ENCODE data around the gene ENGASE.
"Not testable (repeated sequence)": the region's sequence is repeated elsewhere in the genome, so short reads cannot be mapped to it uniquely, and the experiment has no call there.

Gene ENGASE, protein sequence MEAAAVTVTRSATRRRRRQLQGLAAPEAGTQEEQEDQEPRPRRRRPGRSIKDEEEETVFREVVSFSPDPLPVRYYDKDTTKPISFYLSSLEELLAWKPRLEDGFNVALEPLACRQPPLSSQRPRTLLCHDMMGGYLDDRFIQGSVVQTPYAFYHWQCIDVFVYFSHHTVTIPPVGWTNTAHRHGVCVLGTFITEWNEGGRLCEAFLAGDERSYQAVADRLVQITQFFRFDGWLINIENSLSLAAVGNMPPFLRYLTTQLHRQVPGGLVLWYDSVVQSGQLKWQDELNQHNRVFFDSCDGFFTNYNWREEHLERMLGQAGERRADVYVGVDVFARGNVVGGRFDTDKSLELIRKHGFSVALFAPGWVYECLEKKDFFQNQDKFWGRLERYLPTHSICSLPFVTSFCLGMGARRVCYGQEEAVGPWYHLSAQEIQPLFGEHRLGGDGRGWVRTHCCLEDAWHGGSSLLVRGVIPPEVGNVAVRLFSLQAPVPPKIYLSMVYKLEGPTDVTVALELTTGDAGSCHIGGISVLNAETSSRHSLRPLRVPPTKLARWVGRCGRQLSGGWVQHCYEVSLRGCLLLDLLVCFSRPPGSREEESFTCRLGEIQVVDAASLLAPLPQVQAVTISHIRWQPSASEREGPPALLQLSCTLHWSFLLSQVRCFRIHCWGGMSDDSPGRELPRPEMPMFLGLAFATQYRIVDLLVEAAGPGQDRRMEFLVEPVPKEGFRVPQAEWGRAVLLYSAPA

DNA sequence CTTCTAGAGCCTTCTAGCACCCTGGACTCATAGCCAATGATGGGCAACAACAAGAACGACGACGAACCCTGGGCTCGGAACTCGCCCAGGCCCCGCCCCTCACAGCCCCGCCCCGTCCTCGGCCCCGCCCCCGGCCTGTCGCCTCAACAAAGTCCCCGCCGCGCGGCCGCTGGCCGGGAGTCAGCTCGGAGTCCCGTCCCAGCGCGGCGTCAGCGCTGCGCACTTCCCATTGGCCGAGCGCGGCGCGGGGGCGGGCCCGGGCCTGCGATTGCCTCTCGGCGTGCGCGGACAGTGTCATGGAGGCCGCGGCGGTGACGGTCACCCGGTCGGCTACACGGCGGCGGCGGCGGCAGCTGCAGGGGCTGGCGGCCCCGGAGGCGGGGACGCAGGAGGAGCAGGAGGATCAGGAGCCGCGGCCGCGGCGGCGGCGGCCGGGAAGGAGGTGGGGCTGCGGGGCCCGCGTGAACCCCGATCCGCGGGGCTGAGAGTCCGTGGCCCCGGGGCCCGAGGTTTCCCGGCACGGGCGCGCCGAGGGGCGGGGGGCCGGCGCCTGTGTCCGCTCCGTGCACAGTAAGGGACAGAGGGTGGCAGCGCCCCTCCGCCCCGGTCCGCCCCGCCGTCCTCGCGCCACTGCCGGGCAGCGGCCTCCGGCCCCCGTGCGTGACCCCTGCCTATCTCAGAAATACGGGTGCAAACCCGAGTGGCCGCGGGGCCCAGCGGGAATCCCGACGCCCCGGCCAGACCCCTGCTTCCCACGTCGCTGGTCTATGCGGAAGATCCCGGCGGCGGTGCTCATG lies at the start of gene ENGASE:
Gene ENGASE (plus strand): TSS at position 176 of the 797 bp plus-strand sequence. CDS start 121 bp downstream, at position 297.
- peak; percentile 89 to 92 for DNase-seq

DNA sequence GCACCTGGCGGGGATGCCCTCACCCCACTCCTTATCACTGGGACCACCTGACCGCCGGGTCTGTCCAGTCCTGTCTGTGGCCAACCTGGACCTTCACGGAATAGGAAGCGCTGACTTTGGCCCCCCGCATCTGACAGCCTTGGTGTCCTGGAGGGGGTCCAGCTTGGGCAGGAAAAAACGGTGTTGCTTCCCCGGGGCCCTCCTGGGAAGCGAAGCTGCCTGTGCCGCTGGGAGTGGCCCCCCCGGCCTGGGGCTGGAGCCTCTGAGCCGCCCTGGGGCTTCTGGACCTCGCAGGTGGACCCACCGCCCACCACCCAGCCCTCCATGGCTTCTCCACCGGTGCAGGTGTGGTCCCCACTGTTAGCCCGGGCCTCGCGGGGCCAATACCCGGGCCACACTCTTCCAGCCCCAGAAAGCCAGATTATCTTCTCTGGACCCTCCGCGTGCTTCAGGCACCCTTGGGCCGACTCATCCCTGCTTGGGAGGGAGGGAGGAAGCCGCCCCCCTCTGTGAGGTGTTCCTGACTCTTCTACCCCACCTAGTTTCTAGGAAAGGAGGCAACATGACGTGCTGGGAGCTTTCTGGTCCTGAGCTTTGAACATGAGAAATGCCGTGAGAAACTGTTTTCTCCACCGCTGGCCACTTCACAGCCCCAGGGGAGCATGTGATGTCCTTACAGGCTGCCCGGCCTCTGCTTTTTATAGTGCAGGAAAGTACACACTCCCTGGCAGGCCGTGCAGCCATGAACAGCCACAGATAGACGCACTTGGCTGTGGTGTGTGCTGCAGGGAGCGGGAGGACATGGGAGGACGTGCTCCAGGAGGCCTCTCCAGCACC lies 49.5 kb upstream of the ENGASE start:
- DNase-seq: no peak

DNA sequence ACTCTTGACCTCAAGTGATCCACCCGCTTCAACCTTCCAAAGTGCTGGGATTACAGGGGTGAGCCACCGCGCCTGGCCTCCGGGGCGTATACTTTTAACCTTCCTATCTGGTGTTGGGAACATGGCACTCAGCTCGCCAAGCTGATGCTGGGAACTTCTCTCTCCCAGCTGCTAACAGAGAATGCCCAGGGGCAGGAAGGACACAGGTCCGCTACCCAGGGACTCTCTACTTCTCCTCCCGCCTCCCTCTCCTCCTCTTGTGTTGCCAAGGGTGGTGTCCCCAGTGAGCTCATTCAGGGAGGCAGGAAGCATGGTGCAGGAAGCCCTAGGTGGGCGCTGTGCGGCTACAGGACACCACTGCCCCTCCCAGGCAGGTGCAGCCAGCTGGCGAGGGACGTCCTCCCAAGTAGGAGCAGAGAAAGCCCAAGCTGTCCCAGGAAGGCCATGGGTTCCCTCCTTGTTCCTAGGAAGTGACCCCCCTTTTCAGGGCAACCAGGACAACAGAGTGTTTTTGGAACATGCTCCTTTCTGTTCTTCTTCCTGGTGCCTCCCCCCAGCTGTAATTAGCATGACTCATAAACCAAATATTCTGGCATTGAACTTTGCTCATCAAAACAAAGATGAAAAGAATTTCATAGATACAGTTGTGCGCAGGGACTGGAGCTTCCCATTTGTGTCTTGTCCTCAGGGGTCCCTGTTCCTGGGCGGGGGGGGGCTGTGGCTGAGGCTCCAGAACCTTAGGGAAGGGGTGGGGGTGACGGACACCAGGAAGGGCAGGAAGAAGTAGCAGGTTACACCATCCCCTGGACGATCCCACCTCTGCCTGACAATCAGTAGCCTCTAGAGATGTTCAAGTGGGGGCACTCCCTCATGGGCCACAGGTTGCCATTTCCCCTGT lies 48.0 kb upstream of the ENGASE start:
- DNase-seq: no peak

DNA sequence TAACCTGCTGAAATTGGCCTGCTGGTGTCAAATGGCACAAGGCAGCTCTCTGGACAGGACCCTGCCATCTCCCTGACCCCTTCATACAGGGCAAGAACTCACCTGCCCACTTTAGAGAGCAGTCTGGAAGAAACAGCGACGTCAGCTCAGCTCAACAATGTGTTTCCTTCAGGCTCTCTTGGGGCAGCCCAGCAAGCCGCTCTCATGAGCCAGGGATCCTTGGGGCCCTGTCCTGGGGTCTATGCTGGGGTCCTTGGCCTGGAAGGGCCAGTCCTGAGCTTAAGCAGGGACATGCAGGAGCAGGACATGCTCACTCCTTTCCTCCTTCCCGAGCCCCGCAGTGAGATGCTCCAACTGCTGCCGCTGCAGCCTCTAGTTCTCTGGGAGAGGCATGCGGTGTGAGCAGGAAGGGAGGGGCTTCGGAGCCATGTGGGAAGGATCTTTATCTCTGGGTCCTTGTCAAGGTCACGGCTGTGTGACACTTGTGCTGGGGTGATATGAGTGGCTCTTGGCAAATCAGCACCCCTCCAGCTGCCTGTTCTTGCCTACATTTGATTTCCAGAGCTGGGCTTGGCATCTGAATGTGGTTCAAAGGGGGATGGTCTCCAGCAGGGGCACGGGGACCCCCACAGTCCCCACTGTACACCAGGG lies 47.2 kb upstream of the ENGASE start:
- no peak for DNase-seq

DNA sequence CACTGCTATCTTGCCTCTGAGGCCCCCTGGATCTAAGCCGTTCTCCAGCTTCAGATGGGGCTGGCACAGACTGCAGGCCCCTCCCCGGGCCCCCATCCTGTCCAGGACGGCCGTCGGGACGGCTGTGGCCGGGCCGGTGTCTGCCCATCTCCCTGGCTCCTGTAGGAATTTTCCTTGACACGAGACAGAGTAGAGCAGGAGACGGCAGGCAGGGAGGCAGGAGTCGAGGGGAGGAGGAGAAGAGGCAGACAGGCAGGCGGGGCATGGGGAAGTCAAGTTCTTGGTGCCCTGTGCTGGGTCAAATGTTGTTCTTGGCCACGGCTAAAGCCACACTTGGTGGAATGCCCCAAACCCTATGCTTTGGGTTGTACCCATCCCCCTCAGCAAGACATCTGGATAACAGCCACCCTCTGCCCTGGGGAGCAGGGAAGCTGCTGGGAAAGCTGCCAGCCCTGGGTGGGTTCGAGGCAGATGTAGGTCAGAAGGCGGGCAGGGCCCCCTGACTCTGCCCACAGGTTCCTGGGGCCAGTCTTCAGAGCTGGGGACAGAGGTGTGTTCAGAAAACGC lies 46.6 kb upstream of the ENGASE start:
- no peak for DNase-seq

DNA sequence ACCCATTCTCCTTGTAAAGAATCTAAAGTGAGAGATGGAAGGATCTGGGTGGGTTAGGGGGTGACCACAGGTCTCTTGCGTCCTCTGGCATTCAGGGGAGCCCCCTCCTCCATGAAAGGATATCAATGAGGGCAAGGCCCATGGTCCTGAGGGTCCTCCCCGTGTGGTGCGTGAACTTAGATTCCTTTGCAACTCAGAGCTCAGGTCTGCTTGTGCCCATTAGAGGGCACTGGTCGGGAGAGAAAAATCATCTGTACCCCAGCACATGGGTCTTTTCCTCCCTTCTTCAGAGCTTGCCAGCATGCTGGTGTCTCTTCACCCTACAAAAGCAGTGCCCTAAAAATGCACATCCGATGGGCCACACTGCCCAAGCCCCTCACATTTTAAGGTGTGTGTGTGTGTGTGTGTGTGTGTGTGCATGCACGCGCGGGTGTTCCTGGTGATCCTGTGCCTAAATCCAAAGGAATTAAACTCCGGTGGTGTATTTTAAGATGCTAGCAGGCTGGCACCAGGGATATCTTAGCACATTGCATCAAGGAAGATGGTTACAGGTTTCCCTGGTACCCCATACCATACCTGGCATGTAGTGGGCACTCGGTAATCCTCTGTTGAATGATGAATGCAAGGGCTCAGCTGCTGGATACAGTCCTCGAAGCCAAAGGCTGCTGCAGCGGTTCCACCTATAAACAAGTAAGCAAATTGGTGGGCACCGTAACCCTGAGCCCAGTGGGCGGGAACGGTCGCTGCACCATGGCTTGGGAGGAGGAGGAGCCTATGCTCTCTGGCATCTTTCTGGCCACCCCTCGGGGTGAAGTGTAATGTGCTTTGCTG lies 45.9 kb upstream of the ENGASE start:
- no peak for DNase-seq

DNA sequence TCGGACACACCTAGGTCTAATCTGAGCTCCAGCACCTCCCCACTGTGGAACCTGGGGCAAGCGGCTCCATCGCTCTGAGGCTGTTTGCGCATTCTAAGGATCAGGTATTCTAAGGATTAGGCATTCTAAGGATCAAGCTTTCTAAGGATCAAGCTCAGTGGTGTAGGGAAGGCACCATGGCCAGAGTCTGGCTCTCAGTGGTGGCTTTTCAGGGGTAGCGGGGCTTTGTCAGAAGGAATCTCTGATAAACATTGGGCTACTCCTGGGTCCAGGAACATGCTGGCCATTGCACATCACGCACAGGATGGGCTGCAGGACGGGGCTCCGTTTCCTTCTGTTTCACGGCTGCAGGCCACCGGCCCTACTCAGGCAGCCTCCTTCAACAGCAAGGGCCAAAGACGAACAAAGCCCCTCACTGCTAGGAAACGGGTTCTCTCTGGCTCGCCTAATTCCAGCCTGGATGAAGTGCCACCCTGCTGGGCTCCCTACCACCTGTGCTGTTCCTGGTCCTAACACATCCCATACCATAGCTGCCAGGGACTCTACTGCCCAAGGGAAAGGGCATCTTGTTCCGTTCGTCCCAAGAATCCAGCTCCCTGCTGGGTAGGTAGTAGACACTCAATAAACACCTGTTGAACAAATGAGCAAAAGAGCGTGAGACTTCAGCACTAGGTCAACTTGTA lies 45.2 kb upstream of the ENGASE start:
- no peak for DNase-seq

DNA sequence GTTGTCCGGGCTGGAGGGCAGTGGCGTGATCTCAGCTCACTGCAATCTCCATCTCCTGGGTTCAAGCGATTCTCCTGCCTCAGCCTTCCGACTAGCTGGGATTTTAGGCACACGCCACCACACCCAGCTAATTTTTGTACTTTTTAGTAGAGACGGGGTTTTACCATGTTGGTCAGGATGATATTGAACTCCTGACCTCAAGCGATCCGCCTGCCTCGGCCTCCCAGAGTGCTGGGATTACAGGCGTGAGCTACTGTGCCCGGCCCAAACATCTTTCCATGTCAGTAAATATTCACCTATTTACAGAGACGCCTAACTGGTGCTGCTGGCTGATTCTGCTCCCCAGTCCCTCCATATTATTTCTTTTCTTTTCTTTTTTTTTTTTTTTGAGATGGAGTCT lies 44.0 kb upstream of the ENGASE start:
- not testable (repeated sequence) for DNase-seq

DNA sequence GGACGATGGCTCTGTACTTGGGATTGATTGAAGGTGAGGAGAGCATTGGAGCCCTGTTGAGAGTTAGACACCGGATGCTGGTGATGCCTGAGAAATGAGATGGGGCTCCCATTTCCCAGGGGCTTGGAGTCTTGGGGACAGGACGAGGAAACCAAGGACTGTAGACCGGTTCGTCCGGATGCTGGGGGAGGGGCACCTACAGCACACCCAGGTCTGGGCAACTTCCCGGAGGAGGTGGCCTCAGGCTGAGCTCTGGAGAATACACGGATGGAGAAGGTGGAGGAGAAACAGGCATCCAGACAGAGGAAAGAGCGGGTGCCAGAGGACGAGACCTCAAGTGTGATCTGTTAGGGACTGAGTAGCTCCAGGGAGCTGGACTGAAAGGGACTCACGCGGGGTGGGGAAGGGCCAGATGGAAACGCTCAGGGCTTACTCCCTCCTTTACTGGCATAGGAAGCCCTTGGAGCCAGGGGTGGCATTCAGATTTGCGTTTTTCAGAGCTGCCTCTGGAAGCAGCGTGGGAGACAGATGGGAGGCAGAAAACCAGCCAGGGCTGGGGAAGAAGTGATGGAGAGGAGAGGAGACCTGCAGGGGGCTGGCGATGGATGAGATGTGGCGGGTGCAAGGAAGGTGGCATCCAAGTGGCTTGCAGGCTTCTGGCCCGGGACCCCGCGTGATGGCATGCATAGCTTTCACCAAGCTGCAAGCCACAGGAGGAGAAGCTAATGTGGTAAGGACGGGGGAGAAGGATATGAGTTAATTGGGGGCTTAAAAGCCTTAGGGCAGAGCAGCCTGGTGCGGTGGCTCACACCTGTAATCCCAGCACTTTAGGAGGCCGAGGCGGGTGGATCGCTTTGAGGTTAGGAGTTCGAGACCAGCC lies 42.4 kb upstream of the ENGASE start:
- DNase-seq: no peak

DNA sequence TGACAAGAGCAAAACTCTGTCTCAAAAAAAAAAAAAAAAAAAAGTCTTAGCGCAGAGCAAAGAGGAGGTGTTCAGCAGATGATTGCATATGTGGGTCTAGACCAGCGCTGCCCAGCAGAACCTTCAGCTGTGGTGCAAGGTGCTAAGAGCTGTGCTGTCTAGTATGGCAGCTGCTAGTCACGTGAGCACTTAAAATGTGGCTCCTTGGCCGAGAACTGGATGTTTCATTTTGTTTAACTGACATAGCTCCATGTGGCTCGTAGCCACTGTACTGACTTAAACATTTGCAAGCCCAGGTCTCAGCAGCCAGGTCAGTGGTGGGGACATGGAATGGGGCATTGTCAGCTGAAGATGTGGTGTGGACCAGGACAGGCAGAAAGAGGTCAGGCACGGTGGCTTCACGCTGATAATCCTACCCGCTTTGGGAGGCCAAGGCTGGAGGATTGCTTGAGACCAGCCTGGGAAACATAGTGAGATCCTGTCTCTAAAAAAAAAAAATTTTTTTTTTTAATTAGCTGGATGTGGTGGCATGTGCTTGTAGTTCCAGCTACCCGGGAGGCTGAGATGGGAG lies 41.5 kb upstream of the ENGASE start:
- DNase-seq: no peak

DNA sequence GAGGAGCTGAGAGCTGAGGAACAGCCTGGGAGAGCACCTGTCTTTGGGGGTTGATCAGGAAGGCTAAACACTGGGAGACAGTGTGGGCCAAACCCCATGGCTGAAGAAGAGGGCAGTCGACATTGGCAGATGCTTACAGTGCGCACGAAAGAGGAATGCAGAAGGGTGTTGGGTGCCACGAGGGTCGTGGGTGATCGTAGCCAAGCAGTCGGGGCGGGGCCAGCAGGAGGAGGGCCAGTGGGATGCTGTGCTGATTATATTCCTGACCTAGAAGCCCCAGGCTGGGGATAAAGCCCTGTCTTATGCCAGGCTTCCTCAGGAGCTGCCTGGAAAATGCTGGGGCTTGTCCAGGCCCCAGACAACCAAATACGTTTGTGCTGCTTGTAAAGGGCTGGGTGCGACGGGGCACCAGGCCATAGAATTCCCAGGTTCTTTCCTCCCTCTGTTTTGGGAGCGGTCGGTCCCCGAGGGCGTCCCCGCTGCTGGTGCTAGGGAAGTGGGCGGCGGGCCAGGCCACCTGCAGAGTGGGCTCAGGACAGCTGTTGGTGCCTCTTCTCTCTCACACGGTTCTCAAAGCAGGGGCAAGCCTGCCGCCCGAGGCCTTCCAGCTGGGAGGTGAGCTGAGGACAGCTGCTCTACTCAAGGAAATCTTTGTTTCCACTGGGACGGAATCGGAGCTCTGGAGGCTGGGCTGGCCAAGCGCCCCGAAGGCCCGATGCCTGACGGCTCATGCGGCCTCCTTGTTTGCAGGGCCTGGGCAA lies 40.7 kb upstream of the ENGASE start:
- no peak for DNase-seq

DNA sequence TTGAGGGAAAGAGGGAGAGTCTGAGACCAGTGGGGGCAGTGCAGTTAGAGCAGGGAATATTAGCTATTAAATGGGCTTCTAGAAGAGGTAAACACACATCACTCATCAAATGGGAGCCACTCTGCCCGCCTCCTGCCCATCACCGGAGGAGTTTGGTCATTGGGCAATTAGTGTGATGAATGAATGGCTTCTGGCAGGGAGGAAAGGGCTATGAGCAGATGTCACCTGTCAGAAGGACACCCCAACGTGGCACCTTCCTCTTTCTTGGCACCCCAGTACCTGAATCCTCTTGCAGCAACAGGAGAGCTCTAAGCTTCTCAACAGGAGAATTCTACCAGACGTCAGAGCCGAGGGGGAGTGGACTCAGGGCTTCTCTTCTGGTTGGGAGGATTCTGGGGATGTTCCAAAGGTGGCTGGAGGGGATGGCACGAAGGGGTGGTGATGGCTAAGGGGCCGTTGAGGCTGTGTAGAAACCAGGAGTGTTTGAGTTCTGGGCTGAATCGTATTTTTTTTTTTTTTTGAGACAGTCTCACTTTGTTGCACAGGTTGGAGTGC lies 39.6 kb upstream of the ENGASE start:
- no peak for DNase-seq

DNA sequence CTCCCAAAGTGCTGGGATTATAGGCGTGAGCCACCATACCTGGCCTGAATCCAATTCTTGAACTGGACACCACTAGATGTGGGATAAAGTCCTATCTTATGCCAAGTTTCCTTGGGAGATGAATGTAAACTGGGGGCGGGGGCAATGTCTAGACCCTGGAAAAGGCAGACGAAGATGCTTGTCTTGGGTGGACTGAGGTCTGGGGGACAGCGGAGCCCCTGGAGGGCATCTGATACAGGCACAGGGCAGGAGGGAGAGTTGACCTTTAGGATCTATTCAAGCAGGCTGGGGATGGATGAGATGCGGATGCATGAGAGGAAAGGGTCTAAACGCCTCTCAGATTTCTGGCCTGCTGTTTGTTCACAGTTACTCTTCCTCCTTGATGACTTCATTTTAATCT lies 38.9 kb upstream of the ENGASE start:
- no peak for DNase-seq

DNA sequence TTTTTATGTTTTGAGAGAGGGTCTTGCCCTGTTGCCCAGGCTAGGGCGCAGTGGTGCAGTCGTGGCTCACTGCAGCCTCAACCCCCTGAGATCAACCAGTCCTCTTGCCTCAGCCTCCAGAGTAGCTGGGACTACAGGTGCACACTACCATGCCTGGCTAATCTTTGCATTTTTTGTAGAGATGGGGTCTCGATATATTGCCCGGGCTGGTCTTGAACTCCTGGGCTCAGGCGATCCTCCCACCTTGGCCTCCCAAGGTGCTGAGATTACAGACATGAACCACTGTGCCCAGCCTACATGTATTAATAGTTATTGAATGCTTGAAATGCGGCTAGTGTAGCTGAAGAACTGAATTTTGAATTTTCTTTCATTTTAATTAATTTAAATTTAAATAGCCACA lies 38.4 kb upstream of the ENGASE start:
- DNase-seq: no peak

DNA sequence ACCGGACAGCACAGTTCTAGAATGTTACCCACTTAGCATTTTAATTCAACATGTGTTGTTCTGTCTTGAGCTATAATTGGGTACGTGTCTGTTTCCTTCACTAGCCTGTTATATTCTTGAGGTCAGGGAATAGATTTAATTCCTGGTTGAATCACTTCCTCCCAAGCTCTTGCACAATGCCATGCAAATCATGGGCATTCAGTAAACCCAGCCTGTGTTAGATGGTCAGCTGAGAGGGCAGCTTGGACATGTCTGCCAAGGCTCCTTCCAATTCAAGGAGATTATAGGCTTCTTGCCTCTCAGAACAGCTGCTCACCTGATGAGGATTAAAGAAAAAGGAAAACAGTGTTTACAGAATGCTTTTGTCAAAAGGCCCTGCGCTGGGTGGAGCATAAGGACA lies 38.0 kb upstream of the ENGASE start:
- DNase-seq: no peak

DNA sequence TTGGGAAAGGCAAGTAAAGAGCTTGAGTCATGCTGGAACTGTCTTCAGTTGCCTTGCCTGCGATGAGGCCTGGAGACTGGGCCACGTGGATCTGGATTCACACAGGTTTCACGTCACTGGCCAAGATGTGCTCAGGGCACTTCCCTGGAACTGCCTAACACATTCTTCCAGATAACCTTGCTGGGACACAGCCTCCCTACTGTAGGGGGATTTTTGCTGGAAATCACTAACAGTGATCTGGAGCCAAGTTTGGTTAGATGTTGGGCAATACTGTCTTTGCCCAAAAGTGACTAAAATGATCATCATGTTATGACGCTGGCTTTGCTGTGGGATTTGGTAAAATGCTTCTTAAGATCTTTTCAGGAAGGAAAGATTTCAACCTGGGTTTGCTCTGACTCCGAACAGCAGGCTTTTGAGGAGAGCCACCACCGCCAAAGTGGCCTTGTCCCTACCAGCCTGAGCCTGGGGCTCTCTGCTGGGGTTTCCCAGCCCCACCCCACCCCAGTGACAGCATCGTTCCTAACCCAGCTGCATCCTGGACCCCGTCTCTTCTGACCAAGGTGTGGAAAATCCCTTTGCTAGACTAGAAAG lies 36.0 kb upstream of the ENGASE start:
- no peak for DNase-seq
